Neural progenitor cell (in vitro differentiated cells): ENCODE measurements around the gene SNAI3. TPM values are rescaled to one million over a fixed set of nuclear protein-coding genes. Genes with fewer than 3 reads are reported as not detected.
A peak's percentile ranks its signal among the peaks of the same experiment; 100 is the strongest.

Source experiments
- DNase-seq: peaks from one replicate; pipeline ENCODE4 v3.0.0-alpha.2; 2016; ENCODE audit warnings: low spot score
- H2AFZ ChIP-seq: fragments of 200-600 bp; sonication (generic); replicated peaks from 2 replicates; pipeline ENCODE4 v1.6.1; 2016; ENCODE audit warnings: antibody characterized with exemption
- H3F3A ChIP-seq: fragments of 200-600 bp; sonication (generic); 2 replicates; pipeline ENCODE4 v1.6.1; 2016; ENCODE audit warnings: antibody characterized with exemption, low read depth
- H3K27ac ChIP-seq: fragments of 200-600 bp; sonication (generic); 2 replicates; pipeline ENCODE4 v1.5.1; 2016; ENCODE audit warnings: mild to moderate bottlenecking
- H3K27me3 ChIP-seq: fragments of 200-600 bp; sonication (generic); 2 replicates; pipeline ENCODE4 v1.6.1; 2016; ENCODE audit warnings: mild to moderate bottlenecking, moderate library complexity
- H3K36me3 ChIP-seq: fragments of 200-600 bp; sonication (generic); 2 replicates; pipeline ENCODE4 v1.5.1; 2016
- H3K4me1 ChIP-seq: fragments of 200-600 bp; sonication (generic); 2 replicates; pipeline ENCODE4 v1.6.1; 2016; ENCODE audit warnings: mixed run types
- H3K4me2 ChIP-seq: fragments of 200-600 bp; sonication (generic); 2 replicates; pipeline ENCODE4 v1.6.1; 2016
- H3K4me3 ChIP-seq: fragments of 200-600 bp; sonication (generic); 2 replicates; pipeline ENCODE4 v1.5.1; 2016
- H3K79me2 ChIP-seq: fragments of 200-600 bp; sonication (generic); 2 replicates; pipeline ENCODE4 v1.6.1; 2016; ENCODE audit warnings: low read depth
- H3K9ac ChIP-seq: fragments of 200-600 bp; sonication (generic); 2 replicates; pipeline ENCODE4 v1.6.1; 2016
- H3K9me3 ChIP-seq: fragments of 200-600 bp; sonication (generic); 2 replicates; pipeline ENCODE4 v1.5.1; 2016; ENCODE audit warnings: low read depth
- H4K20me1 ChIP-seq: fragments of 200-600 bp; sonication (generic); 2 replicates; pipeline ENCODE4 v1.6.1; 2016; ENCODE audit warnings: low read depth
- H3K27ac Mint-ChIP-seq: 3 replicates; pipeline ENCODE4 v1.8.0; 2021; ENCODE audit warnings: mixed read lengths
- H3K27me3 Mint-ChIP-seq: 2 replicates; pipeline ENCODE4 v1.8.0; 2022; ENCODE audit warnings: low read depth, mild to moderate bottlenecking, inconsistent platforms, moderate library complexity, mixed read lengths; ENCODE audit not compliant: insufficient read depth
- H3K36me3 Mint-ChIP-seq: 3 replicates; pipeline ENCODE4 v1.8.0; 2021; ENCODE audit warnings: mixed read lengths
- H3K4me1 Mint-ChIP-seq: 3 replicates; pipeline ENCODE4 v1.8.0; 2021; ENCODE audit warnings: mixed read lengths
- H3K4me3 Mint-ChIP-seq: 3 replicates; pipeline ENCODE4 v1.8.0; 2021; ENCODE audit warnings: mild to moderate bottlenecking, moderate library complexity, mixed read lengths
- H3K9me3 Mint-ChIP-seq: 3 replicates; pipeline ENCODE4 v1.8.0; 2020; ENCODE audit warnings: mixed read lengths
- CTCF ChIP-seq: fragments of 200-600 bp; sonication (generic); IDR thresholded peaks from 2 replicates; pipeline ENCODE4 v1.5.1; 2017; ENCODE audit warnings: antibody characterized with exemption, mild to moderate bottlenecking
- EZH2 ChIP-seq: fragments of 200-600 bp; sonication (generic); IDR thresholded peaks from 2 replicates; pipeline ENCODE4 v1.6.1; 2017; ENCODE audit warnings: antibody characterized with exemption, mild to moderate bottlenecking, moderate library complexity
- EZH2phosphoT487 ChIP-seq: fragments of 200-600 bp; sonication (generic); IDR thresholded peaks from 2 replicates; pipeline ENCODE4 v1.6.1; 2017; ENCODE audit warnings: antibody characterized with exemption
- total RNA-seq: library from RNA; depleted of rRNA; stranded (reverse); fragments of >200 nt; gene quantifications from 2 replicates; pipeline ENCODE4 v1.2.3, GENCODE V29; 2015; ENCODE audit warnings: low replicate concordance

SNAI3 gene
- total RNA-seq, 1 donor from 2014 or later = not detected

DNA sequence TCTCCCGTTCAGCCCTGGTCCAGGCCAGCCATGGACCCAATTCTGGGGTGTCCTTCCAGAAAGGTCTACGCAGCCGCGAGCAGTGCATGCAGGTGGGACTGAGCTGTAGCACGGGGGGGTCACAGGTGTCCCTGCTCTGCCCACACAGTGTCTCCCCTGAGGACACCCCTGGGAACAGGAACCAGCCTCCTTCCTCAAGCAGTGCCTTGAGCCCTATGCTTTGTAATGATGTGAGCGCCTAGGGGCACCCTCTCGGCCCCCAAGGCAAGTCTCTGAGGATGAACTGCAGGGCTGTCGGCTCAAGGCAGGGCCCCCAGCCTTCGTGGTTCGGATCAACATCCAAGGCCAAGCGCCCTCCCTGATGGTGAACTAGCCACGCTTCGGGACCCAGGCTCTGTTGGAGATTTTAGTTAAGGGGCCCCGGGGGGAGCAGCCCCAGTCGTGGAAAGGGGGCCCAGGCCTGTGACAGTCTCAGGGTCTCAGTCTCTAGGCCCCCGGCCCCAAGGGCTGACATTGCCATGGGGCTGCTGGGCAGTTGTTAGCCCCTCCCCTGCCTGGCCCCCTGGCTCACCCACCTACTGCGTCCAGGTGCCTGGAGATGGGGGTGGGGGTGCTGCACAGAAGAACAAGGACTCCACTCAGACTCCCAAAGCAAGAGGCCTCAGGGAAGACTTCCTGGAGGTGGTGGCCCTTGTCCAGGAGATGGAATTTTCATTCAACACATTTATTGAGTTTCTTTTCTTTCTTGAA is 45.6 kb downstream of the SNAI3 start:
- DNase-seq = no peak
- Histone ChIP-seq H3K4me3 (no peak overlapping the region), H3K4me1 (no peaks in the 10 kb centered on the region), H4K20me1 (peaks cover 5% of the 10 kb centered on the region), H3F3A (no peaks in the 10 kb centered on the region), H3K27ac (no peak overlapping the region), H3K4me2 (no peak overlapping the region), H3K9ac (no peak overlapping the region), H3K27me3 (peaks cover 47% of the 10 kb centered on the region), H3K79me2 (no peaks in the 10 kb centered on the region), H3K36me3 (no peaks in the 10 kb centered on the region), H3K9me3 (no peaks in the 10 kb centered on the region), H2AFZ (no peak overlapping the region)
- H3K4me3 Mint-ChIP-seq = no peak overlapping the region
- H3K9me3 Mint-ChIP-seq = no peaks in the 10 kb centered on the region
- H3K27ac Mint-ChIP-seq = peak overlapping the region; percentile 65
- peaks cover 22% of the 10 kb centered on the region for H3K4me1 Mint-ChIP-seq
- TF ChIP-seq CTCF (no peak), EZH2phosphoT487 (no peak), EZH2 (no peak)
- H3K27me3 Mint-ChIP-seq = peaks cover 13% of the 10 kb centered on the region
- H3K36me3 Mint-ChIP-seq = no peaks in the 10 kb centered on the region

DNA sequence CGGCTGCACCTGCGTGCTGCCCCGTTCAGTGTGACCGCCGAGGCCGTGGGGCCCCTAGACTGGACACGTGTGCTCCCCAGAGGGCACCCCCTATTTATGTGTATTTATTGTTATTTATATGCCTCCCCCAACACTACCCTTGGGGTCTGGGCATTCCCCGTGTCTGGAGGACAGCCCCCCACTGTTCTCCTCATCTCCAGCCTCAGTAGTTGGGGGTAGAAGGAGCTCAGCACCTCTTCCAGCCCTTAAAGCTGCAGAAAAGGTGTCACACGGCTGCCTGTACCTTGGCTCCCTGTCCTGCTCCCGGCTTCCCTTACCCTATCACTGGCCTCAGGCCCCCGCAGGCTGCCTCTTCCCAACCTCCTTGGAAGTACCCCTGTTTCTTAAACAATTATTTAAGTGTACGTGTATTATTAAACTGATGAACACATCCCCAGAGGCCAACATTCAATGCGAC is 46.2 kb downstream of the SNAI3 start:
- H4K20me1 ChIP-seq = peaks cover 11% of the 10 kb centered on the region
- no peaks in the 10 kb centered on the region for H3K4me1 ChIP-seq
- no peak overlapping the region for H3K4me2 ChIP-seq
- peaks cover 3% of the 10 kb centered on the region for H3F3A ChIP-seq
- H3K27me3 ChIP-seq = peaks cover 53% of the 10 kb centered on the region
- H3K9ac ChIP-seq = no peak overlapping the region
- H3K27me3 Mint-ChIP-seq = peaks cover 13% of the 10 kb centered on the region
- no peaks in the 10 kb centered on the region for H3K36me3 ChIP-seq
- no peaks in the 10 kb centered on the region for H3K9me3 ChIP-seq
- H3K4me1 Mint-ChIP-seq = peaks cover 16% of the 10 kb centered on the region
- no peak overlapping the region for H3K4me3 ChIP-seq
- H3K27ac ChIP-seq = no peak overlapping the region
- no peak overlapping the region for H3K4me3 Mint-ChIP-seq
- TF ChIP-seq EZH2phosphoT487 = no peak
- no peak for TF ChIP-seq EZH2
- no peak for TF ChIP-seq CTCF
- no peak for DNase-seq
- H3K27ac Mint-ChIP-seq = peak overlapping the region; percentile 65
- no peaks in the 10 kb centered on the region for H3K9me3 Mint-ChIP-seq
- H3K79me2 ChIP-seq = no peaks in the 10 kb centered on the region
- H2AFZ ChIP-seq = no peak overlapping the region
- no peaks in the 10 kb centered on the region for H3K36me3 Mint-ChIP-seq

DNA sequence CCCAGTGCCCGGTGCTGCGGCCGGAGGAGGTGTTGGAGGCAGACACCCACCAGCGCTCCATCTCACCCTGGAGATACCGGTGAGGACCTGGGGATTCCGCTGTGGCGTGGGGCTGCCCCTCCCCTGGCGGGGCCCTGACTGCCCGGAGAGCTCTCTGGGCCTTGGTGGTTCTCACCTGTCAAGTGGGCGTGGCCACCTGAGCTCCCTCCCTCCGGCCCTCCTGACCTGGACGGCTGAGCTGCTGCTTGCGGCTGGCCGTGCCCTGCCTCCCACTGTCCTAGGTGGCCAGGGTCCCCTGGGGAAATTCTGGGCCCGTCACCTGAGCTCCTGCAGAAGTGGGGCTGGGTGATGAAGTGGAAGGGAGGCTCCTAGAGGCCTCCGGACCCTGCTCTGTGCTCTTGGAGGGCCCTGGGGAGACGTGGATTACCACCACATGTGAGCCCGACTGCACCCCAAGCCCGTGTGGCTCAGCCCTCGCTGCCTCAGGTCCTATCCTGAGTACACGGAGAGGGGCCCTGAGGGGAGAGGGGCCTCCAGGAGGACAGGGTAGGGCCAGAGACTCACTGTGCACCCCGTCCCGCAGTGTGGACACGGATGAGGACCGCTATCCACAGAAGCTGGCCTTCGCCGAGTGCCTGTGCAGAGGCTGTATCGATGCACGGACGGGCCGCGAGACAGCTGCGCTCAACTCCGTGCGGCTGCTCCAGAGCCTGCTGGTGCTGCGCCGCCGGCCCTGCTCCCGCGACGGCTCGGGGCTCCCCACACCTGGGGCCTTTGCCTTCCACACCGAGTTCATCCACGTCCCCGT is 46.9 kb downstream of the SNAI3 start:
- H3K36me3 Mint-ChIP-seq = no peaks in the 10 kb centered on the region
- H2AFZ ChIP-seq = no peak overlapping the region
- H3K4me1 Mint-ChIP-seq = peaks cover 10% of the 10 kb centered on the region
- no peaks in the 10 kb centered on the region for H3K4me1 ChIP-seq
- H3K79me2 ChIP-seq = no peaks in the 10 kb centered on the region
- H3K27ac Mint-ChIP-seq = no peak overlapping the region
- H3K9ac ChIP-seq = no peak overlapping the region
- peaks cover 60% of the 10 kb centered on the region for H3K27me3 ChIP-seq
- no peak overlapping the region for H3K4me3 Mint-ChIP-seq
- H3K36me3 ChIP-seq = no peaks in the 10 kb centered on the region
- TF ChIP-seq EZH2 = no peak
- no peak for TF ChIP-seq EZH2phosphoT487
- TF ChIP-seq CTCF = no peak
- peak; percentile 59 for DNase-seq
- no peaks in the 10 kb centered on the region for H3K9me3 Mint-ChIP-seq
- H3K4me3 ChIP-seq = no peak overlapping the region
- H4K20me1 ChIP-seq = peaks cover 15% of the 10 kb centered on the region
- H3K9me3 ChIP-seq = no peaks in the 10 kb centered on the region
- H3F3A ChIP-seq = peaks cover 9% of the 10 kb centered on the region
- H3K27ac ChIP-seq = no peak overlapping the region
- H3K4me2 ChIP-seq = no peak overlapping the region
- H3K27me3 Mint-ChIP-seq = peaks cover 12% of the 10 kb centered on the region
